ENCODE data around the gene ENPP6. TPM values are rescaled to one million over a fixed set of nuclear protein-coding genes. Genes with fewer than 3 reads are reported as not detected.
"Not testable (repeated sequence)": the region's sequence is repeated elsewhere in the genome, so short reads cannot be mapped to it uniquely, and the experiment has no call there.

The ENPP6 gene
- total and polyA plus RNA-seq, 4 donors, result 0.02 to 0.37 (median 0.10) TPM

- DNase-seq, result no peak
- TF ChIP-seq CTCF (IDR thresholded peaks at IDR 0.05; ENCODE audit: control extremely low read depth, extremely low read depth), result no peak
- Histone ChIP-seq H3K4me3 (no peak overlapping the region), H3K27ac (ENCODE audit: low read depth in 1 of 2, low read length in 1 of 2) (no peak overlapping the region), H3K27me3 (ENCODE audit: control insufficient read depth in 3 of 3, insufficient read depth in 3 of 3, low read length in 2 of 3) (no peaks in the 10 kb centered on the region), H3K4me1 (ENCODE audit: control insufficient read depth in 5 of 5, insufficient read depth in 5 of 5, low read length in 5 of 5) (peaks cover 0 to 21% (median 5%) of the 10 kb centered on the region in 5 donors), H3K36me3 (ENCODE audit: control insufficient read depth in 4 of 4, insufficient read depth in 4 of 4, low read length in 4 of 4) (no peaks in the 10 kb centered on the region), H3K9me3 (ENCODE audit: control insufficient read depth in 4 of 4, insufficient read depth in 3 of 4, low read length in 3 of 4) (peaks cover 0 to 8% (median 2%) of the 10 kb centered on the region in 4 donors), H3K9ac (ENCODE audit: insufficient read depth in 1 of 2, low read length in 2 of 2) (no peak overlapping the region)
- WGBS, 2 donors, result 97 to 99% methylated on average over 5 of the region's 5 CpGs
- ATAC-seq (ENCODE audit: insufficient read depth, low FRiP score), result no peak
Measured at GRCh38 chr4:184145596-184145995, 72.1 kb downstream of the ENPP6 start.

GRCh38 chr4:184143770-184144564, 73.7 kb downstream of the ENPP6 start:
- no peak for TF ChIP-seq CTCF (IDR thresholded peaks at IDR 0.05; ENCODE audit: control extremely low read depth, extremely low read depth)
- H3K27ac ChIP-seq (ENCODE audit: low read depth in 1 of 2, low read length in 1 of 2), result no peak overlapping the region
- no peak overlapping the region for H3K9ac ChIP-seq (ENCODE audit: insufficient read depth in 1 of 2, low read length in 2 of 2)
- 83 to 85% methylated on average over 15 of the region's 15 CpGs for WGBS, 2 donors
- no peaks in the 10 kb centered on the region for H3K36me3 ChIP-seq (ENCODE audit: control insufficient read depth in 4 of 4, insufficient read depth in 4 of 4, low read length in 4 of 4)
- DNase-seq (no peak), ATAC-seq (ENCODE audit: insufficient read depth, low FRiP score) (no peak)
- H3K27me3 ChIP-seq (ENCODE audit: control insufficient read depth in 3 of 3, insufficient read depth in 3 of 3, low read length in 2 of 3), result no peaks in the 10 kb centered on the region
- peaks cover 0 to 9% (median 0%) of the 10 kb centered on the region in 5 donors for H3K4me1 ChIP-seq (ENCODE audit: control insufficient read depth in 5 of 5, insufficient read depth in 5 of 5, low read length in 5 of 5)
- H3K9me3 ChIP-seq (ENCODE audit: control insufficient read depth in 4 of 4, insufficient read depth in 3 of 4, low read length in 3 of 4), result peaks cover 0 to 8% (median 3%) of the 10 kb centered on the region in 4 donors
- H3K4me3 ChIP-seq, result no peak overlapping the region

GRCh38 chr4:184142121-184143000, 75.3 kb downstream of the ENPP6 start:
- TF ChIP-seq CTCF (IDR thresholded peaks at IDR 0.05; ENCODE audit: control extremely low read depth, extremely low read depth), result no peak
- no peak overlapping the region for H3K4me3 ChIP-seq
- WGBS, 2 donors, result 79 to 89% methylated on average over 18 of the region's 18 CpGs
- no peak overlapping the region for H3K9ac ChIP-seq (ENCODE audit: insufficient read depth in 1 of 2, low read length in 2 of 2)
- no peak for DNase-seq
- H3K27ac ChIP-seq (ENCODE audit: low read depth in 1 of 2, low read length in 1 of 2), result no peak overlapping the region
- peaks cover 0 to 9% (median 4%) of the 10 kb centered on the region in 4 donors for H3K9me3 ChIP-seq (ENCODE audit: control insufficient read depth in 4 of 4, insufficient read depth in 3 of 4, low read length in 3 of 4)
- H3K36me3 ChIP-seq (ENCODE audit: control insufficient read depth in 4 of 4, insufficient read depth in 4 of 4, low read length in 4 of 4), result no peaks in the 10 kb centered on the region
- no peaks in the 10 kb centered on the region for H3K4me1 ChIP-seq (ENCODE audit: control insufficient read depth in 5 of 5, insufficient read depth in 5 of 5, low read length in 5 of 5)
- no peak for ATAC-seq (ENCODE audit: insufficient read depth, low FRiP score)
- H3K27me3 ChIP-seq (ENCODE audit: control insufficient read depth in 3 of 3, insufficient read depth in 3 of 3, low read length in 2 of 3), result no peaks in the 10 kb centered on the region

GRCh38 chr4:184140901-184141300, 76.8 kb downstream of the ENPP6 start:
- WGBS, 2 donors, result 79 to 95% methylated on average over 7 of the region's 8 CpGs
- H3K9ac ChIP-seq (ENCODE audit: insufficient read depth in 1 of 2, low read length in 2 of 2); H3K27ac ChIP-seq (ENCODE audit: low read depth in 1 of 2, low read length in 1 of 2); H3K4me3 ChIP-seq; H3K27me3 ChIP-seq (ENCODE audit: control insufficient read depth in 3 of 3, insufficient read depth in 3 of 3, low read length in 2 of 3); DNase-seq; H3K36me3 ChIP-seq (ENCODE audit: control insufficient read depth in 4 of 4, insufficient read depth in 4 of 4, low read length in 4 of 4); H3K4me1 ChIP-seq (ENCODE audit: control insufficient read depth in 5 of 5, insufficient read depth in 5 of 5, low read length in 5 of 5); ATAC-seq (ENCODE audit: insufficient read depth, low FRiP score): not testable (repeated sequence)
- H3K9me3 ChIP-seq (ENCODE audit: control insufficient read depth in 4 of 4, insufficient read depth in 3 of 4, low read length in 3 of 4), result peaks cover 0 to 12% (median 5%) of the 10 kb centered on the region in 4 donors
